ENCODE results near the gene HGF. TPM values are rescaled to one million over a fixed set of nuclear protein-coding genes. Genes with fewer than 3 reads are reported as not detected.

HGF gene
- total and polyA plus RNA-seq, 2 of the 8 experiments (the other 6 are each of a cell fraction or from before 2014, with no cell fraction given): 0.05 to 0.60 TPM

DNA sequence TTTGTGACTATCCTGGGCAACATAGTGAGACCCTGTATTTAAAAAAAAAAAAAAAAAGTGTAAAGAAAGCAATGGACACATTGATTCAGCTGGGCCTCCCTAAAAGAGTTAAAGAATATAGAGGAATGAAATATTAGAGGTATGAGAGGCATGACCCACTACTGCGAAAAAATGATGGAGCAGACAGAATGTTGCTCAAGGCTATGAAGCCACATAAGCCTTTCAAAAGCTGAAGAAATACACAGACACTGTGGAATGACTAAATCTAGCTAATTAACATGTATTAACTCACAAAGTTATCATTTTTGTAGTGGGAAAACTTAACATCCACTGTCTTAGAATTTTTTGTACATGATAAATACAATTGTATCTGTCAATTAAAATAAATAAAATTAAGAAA, 107.3 kb downstream of the HGF start:
- H2BK20ac ChIP-seq (ENCODE audit: low read length): no peak overlapping the region
- no peaks in the 10 kb centered on the region for H3K27me3 ChIP-seq (replicated peaks in 1 of 4; ENCODE audit: control insufficient read depth in 3 of 4, extremely low read depth in 1 of 4, insufficient read depth in 3 of 4, low read length in 3 of 4)
- POLR2A ChIA-PET (ENCODE audit: partially characterized antibody): no interaction called here
- CTCF ChIA-PET (ENCODE audit: partially characterized antibody): interaction anchor here (0.6 to 1.2 kb wide), 2 partner anchors 148 to 193 kb away, joined by 3 to 5 read pairs; no protein-coding TSS in a partner anchor
- no peak overlapping the region for H2BK12ac ChIP-seq (ENCODE audit: low read depth, low read length)
- H3K79me1 ChIP-seq (ENCODE audit: low read depth, low read length): no peaks in the 10 kb centered on the region
- no peak overlapping the region for H4K5ac ChIP-seq (ENCODE audit: insufficient read length, low read depth, low read length)
- no peak overlapping the region for H4K91ac ChIP-seq (replicated peaks; ENCODE audit: insufficient read length, low read length)
- H3K27ac ChIP-seq (ENCODE audit: low read depth, low read length): no peak overlapping the region
- H2AFZ ChIP-seq (ENCODE audit: low read length): no peak overlapping the region
- no peak overlapping the region for H3K4me3 ChIP-seq (ENCODE audit: extremely low read depth in 1 of 4, insufficient read depth in 2 of 4, low read depth in 3 of 4, low read length in 4 of 4)
- H3K23me2 ChIP-seq (ENCODE audit: low read depth, low read length): no peaks in the 10 kb centered on the region
- H3K14ac ChIP-seq (ENCODE audit: insufficient read length): no peak overlapping the region
- no peak overlapping the region for H3K23ac ChIP-seq (ENCODE audit: insufficient read length)
- H3K4me2 ChIP-seq (ENCODE audit: insufficient read depth in 1 of 2, low read depth in 2 of 2, low read length in 2 of 2): no peak overlapping the region
- DNase-seq (ENCODE audit: low read depth in 1 of 2, low spot score in 2 of 2): no peak
- no peak for FAIRE-seq
- H2AK5ac ChIP-seq (ENCODE audit: low read depth, low read length): no peak overlapping the region
- H3K36me3 ChIP-seq (ENCODE audit: control insufficient read depth in 2 of 4, insufficient read depth in 4 of 4, low read length in 3 of 4): no peaks in the 10 kb centered on the region
- H2BK15ac ChIP-seq (ENCODE audit: low read length): no peak overlapping the region
- H4K8ac ChIP-seq (ENCODE audit: extremely low read depth, insufficient read depth, low read length): no peak overlapping the region
- no peak overlapping the region for H3K18ac ChIP-seq (ENCODE audit: extremely low read depth, low read length)
- no peak overlapping the region for H3K4ac ChIP-seq (replicated peaks; ENCODE audit: insufficient read length, low read depth, low read length)
- no peak overlapping the region for H2BK120ac ChIP-seq (replicated peaks; ENCODE audit: low read depth, low read length)
- TF ChIP-seq SP1 (IDR thresholded peaks at IDR 0.05; ENCODE audit: low read depth, low read length): no peak
- H3K4me1 ChIP-seq (replicated peaks in 1 of 4; ENCODE audit: control insufficient read depth in 3 of 4, insufficient read depth in 4 of 4, low read length in 3 of 4): peaks cover 2 to 5% (median 4%) of the 10 kb centered on the region in 4 experiments; a peak in 5 of 7 replicates
- H2BK5ac ChIP-seq (ENCODE audit: low read depth, low read length): no peak overlapping the region
- H4K20me1 ChIP-seq (replicated peaks in 1 of 2; ENCODE audit: control insufficient read depth in 1 of 2, insufficient read depth in 2 of 2, low read length in 2 of 2): no peaks in the 10 kb centered on the region
- no peak overlapping the region for H3K9ac ChIP-seq (replicated peaks in 1 of 4; ENCODE audit: extremely low read depth in 1 of 4, low read depth in 3 of 4, low read length in 3 of 4)
- no peak overlapping the region for H3K56ac ChIP-seq (replicated peaks; ENCODE audit: insufficient read length, low read depth, low read length)
- 100% methylated on average over 1 of the region's 1 CpG; no CpG with 5 or more reads in 1 of the 2 experiments for WGBS, 2 experiments (ENCODE audit: extremely low coverage in 1 of 2, insufficient coverage in 1 of 2, insufficient read length in 1 of 2, insufficient replicate concordance in 2 of 2, low coverage in 1 of 2, low lambda C conversion rate in 2 of 2, missing lambda C conversion rate in 1 of 2)
- no peaks in the 10 kb centered on the region for H3K9me3 ChIP-seq (ENCODE audit: insufficient read depth in 2 of 2, low read depth in 1 of 2, low read length in 1 of 2)
- H3K79me2 ChIP-seq (ENCODE audit: control insufficient read depth in 1 of 2, insufficient read depth in 2 of 2, low read length in 2 of 2): no peaks in the 10 kb centered on the region
